NCI-H1092 treated with DMSO at 0.1 percent for 48 hours (cell line): Measurements from ENCODE around the gene PARK7.
A peak's percentile ranks its signal among the peaks of the same experiment; 100 is the strongest.

Experiments used
- DNase-seq: peaks from one replicate; lab custom pipeline; 2025; lab: John Stamatoyannopoulos, UW

Gene PARK7

DNA sequence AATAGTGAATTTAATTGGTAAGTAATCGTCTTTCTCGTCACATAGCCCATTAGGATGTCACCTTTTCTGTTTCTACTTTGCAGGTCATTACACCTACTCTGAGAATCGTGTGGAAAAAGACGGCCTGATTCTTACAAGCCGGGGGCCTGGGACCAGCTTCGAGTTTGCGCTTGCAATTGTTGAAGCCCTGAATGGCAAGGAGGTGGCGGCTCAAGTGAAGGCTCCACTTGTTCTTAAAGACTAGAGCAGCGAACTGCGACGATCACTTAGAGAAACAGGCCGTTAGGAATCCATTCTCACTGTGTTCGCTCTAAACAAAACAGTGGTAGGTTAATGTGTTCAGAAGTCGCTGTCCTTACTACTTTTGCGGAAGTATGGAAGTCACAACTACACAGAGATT lies 23.3 kb downstream of the PARK7 start:
- DNase-seq: no peak

DNA sequence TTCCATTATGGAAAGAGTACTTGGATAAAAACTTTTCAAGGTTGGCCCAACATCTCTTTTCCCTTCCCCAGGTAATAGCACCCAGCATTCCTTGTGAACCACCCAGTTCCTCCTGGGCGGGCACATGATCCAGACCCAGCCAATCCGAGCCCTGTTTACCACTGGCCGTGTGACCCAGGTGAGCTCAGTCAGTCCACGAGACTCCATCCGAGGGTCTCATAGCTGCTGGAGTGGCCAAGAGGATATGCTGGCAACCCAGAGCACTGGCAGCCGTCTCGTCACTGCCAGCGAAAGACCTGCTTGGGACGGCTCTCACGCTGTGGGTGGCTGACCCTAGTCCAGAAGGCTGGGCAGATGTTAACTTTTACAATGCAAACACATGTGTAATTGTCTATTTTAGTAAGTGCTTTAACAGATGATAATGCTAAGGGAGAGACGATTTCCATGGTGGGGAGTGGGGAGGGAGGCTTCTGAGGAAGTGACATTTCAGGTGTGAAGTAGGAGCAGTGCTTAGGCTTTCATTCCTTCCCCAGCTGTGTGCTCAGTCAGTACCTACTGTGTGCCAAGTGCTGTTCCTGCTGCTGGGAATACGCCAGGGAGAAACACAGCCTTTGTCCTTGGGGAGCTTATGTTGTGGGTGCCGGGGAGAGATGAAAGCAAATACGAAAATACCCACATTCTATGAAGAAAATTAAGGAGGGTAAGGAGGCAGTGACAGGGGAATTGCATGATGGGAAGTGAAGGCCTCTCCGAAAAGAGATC lies 24.5 kb downstream of the PARK7 start:
- DNase-seq: no peak

DNA sequence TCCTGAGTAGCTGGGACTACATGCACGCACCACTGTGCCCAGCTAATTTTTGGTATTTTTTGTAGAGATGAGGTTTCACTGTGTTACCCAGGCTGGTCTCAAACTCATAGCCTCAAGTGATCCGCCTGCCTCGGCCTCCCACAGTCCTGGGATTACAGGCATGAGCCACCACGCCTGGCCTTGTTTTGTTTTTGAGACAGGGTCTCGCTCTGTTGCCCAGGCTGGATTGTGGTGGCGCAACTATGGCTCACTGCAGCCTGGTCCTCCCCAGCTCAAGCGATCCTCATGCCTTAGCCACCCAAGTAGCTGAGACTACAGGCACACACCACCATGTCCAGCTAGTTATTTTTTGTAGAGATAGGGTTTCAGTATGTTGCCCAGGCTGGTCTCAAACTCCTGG lies 26.0 kb downstream of the PARK7 start:
- no peak for DNase-seq

DNA sequence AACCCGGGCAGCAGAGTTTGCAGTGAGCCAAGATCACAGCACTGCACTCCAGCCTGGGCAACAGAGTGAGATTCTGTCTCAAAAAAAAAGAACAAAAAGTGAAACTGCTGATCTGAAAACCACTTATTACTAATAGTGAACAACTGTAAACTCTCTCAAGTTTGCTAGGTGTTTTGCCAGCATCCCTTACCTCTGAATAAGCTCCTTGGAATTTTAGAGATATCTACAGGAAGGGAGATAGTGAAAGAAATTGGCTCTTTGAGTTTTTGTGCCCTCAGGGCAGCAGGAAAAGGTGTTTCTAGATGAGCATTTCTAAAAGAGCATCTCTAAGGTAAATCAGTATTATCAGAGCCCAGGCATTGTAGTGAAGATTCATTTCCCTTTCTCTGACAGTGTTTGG lies 27.1 kb downstream of the PARK7 start:
- no peak for DNase-seq

GRCh38 chr1:7989762-7990428 lies 28.4 kb downstream of the PARK7 start:
- no peak for DNase-seq

DNA sequence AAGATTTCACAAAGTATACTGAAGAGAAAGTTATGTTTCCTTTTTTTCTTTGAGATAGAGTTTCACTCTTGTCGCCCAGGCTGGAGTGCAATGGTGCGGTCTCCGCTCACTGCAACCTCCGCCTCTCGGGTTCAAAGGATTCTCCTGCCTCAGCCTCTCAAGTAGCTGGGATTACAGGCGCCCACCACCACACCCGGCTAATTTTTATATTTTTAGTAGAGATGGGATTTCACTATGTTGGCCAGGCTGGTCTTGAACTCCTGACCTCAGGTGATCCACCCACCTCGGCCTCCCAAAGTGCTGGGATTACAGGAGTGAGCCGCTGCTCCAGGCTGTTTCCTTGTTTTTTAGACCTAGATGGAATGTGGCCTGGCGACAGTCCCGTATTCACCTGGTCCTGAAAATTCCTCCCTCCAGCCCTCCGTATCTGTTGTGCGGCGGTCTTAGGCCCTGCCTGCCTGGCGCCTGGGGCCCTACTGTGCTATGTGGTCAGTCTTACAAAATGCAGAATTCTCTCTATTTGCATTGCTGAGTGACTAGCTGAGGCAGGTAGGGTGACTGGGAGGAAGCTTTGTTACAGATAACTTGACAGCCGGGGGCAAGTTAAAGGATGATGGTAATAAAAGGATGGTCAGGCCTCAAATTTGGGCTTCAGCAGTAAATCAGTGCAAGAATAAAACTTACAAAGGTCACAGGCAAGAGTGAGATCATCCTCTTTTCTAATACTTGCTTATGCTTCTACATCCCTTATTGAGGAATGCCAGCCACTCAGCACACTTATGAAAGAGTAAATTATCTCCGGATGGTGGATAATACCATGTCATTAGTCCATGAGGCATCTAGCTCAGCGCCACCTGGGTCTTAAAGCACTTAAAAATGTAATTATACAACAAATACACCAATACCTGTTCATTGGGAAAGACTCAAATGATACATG lies 30.3 kb downstream of the PARK7 start:
- no peak for DNase-seq

- DNase-seq: no peak
These were observed 31.4 kb downstream of the PARK7 start for GRCh38 chr1:7992885-7993284.

GRCh38 chr1:7993593-7994479 lies 32.3 kb downstream of the PARK7 start:
- DNase-seq: no peak

DNA sequence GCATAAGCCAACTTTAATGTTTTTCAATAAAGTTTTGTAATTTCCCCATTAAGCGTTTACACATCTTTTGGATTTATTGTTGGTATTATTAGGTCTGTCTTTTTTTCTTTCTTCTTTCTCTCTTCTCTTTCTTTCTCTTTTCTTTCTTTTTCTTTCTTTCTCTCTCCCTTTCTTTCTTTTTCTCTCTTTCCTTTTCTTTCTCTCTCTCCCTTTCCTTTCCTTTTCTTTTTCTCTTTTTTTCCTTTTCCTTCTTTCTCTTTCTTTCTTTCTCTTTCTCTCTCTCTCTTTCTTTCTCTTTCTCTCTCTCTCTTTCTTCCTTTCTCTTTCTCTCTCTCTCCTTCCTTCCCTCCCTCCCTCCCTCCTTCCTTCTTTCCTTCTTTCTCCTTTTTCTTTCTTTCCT lies 33.3 kb downstream of the PARK7 start:
- DNase-seq: no peak

DNA sequence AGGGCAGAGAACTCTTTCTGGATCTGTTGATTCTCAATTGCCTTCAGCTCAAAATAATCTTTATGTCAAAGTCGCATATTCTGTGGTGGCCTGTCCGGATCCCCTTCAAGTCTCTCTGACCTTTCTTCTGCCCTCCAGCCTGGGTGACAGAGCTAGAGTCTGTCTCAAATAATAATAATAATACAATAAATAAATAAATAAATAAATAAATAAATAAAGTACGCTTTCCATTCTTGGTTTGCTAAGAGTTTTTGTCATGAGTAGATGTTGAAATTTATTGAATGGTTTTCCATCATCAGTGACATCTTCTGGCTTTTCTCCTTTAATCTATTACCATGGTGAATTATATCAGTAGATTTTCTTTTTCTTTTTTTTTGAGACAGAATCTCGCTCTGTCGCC lies 33.9 kb downstream of the PARK7 start:
- DNase-seq: no peak

GRCh38 chr1:8002329-8002910 lies 40.9 kb downstream of the PARK7 start:
- no peak for DNase-seq

DNA sequence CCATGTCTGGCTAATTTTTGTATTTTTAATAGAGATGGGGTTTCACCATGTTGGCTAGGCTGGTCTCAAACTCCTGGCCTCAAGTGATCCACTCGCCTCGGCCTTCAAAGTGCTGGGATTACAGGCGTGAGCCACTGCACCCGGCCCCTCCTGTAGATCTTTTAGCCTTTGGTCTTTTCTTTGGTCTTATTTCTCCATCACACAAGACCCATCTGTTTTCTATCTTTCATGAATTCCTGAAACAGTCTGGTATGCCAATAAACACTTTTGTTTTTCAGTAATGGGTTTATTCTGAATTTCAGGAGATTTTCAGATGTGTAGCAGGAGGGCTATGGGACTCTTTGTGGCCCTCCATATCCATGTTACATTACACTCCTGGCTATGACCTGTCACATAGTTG lies 41.4 kb downstream of the PARK7 start:
- DNase-seq: no peak

- DNase-seq: no peak
These were observed 42.1 kb downstream of the PARK7 start for GRCh38 chr1:8003438-8004112.

DNA sequence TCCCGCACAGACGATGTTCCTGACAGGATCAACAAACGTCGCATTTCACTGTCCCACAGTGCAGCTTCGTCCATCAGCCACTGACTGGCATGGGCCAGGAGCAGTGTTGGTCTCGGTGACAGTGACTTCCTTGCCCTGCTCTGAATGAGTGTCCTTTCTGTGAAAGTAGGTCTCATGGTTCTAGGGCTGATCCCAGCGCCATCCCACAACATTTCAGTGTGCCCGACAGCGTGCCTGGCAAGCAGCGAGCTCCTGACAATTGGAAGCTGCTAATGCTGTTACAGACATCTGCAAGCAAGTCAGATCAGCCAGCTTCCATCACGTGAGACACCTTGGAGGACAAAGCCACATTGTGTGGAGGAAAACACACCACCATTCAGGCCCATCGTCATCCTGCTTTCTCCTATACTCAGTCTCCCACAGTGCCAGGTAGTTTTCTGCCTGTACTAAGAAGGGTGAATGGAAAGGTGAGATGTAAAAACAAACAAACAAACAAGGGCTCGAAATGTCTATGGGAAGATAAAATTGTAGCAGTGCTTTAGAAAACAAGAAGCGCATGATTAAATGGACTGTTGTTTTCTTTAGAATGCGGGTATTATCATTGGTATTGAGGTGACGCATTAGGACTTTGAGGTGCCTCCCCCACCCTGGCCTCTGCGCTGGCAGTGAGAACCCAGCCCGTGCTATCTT lies 42.7 kb downstream of the PARK7 start:
- no peak for DNase-seq

- no peak for DNase-seq
These were observed 43.5 kb downstream of the PARK7 start for GRCh38 chr1:8004803-8005573.

DNA sequence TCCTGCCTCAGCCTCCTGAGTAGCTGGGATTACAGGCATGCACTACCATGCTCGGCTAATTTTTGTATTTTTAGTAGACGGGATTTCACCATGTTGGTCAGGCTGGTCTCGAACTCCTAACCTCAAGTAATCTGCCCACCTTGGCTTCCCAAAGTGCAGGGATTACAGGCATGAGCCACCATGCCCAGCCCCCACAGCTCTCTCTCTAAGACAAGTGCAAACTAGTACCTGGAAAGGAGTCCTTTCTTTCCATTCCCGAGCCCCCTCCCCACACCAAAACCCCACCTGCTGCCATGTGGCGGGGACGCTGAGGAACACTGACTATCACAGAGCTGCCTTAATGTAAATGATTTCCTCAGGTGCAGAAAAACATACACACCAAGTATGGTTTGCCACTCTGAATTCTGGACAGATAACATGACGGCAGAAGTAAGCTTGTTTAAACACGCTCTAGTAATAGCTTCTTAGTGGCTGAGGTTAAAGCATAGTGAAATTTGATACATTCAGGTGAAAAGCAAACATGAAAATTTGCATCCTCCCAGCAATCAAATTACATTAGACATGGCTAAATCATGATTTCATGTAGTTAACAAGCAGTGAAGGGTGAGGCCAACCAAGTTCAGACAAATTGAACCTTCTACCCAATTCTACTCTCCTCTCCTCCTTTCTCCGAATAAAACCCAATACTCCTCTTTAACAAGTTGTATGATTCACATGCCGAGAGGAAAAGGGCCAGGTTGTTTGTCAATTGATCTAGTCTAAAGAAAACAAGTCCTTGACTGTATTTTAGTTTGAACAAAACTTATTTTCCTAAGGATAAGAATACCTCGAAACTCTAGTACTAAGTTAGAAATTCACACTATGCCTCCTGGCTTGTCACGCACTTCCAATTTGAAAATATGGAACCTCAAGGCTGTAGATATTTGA lies 44.8 kb downstream of the PARK7 start:
- DNase-seq: peak; percentile 39

- DNase-seq: no peak
These were observed 47.8 kb downstream of the PARK7 start for GRCh38 chr1:8009043-8010002.
